ENCODE measurements around the gene VPS18. TPM values are rescaled to one million over a fixed set of nuclear protein-coding genes. Genes with fewer than 3 reads are reported as not detected.

Gene VPS18, protein sequence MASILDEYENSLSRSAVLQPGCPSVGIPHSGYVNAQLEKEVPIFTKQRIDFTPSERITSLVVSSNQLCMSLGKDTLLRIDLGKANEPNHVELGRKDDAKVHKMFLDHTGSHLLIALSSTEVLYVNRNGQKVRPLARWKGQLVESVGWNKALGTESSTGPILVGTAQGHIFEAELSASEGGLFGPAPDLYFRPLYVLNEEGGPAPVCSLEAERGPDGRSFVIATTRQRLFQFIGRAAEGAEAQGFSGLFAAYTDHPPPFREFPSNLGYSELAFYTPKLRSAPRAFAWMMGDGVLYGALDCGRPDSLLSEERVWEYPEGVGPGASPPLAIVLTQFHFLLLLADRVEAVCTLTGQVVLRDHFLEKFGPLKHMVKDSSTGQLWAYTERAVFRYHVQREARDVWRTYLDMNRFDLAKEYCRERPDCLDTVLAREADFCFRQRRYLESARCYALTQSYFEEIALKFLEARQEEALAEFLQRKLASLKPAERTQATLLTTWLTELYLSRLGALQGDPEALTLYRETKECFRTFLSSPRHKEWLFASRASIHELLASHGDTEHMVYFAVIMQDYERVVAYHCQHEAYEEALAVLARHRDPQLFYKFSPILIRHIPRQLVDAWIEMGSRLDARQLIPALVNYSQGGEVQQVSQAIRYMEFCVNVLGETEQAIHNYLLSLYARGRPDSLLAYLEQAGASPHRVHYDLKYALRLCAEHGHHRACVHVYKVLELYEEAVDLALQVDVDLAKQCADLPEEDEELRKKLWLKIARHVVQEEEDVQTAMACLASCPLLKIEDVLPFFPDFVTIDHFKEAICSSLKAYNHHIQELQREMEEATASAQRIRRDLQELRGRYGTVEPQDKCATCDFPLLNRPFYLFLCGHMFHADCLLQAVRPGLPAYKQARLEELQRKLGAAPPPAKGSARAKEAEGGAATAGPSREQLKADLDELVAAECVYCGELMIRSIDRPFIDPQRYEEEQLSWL
- 14.3 and 14.7 TPM in 2 replicates for polyA plus RNA-seq (2013)

DNA sequence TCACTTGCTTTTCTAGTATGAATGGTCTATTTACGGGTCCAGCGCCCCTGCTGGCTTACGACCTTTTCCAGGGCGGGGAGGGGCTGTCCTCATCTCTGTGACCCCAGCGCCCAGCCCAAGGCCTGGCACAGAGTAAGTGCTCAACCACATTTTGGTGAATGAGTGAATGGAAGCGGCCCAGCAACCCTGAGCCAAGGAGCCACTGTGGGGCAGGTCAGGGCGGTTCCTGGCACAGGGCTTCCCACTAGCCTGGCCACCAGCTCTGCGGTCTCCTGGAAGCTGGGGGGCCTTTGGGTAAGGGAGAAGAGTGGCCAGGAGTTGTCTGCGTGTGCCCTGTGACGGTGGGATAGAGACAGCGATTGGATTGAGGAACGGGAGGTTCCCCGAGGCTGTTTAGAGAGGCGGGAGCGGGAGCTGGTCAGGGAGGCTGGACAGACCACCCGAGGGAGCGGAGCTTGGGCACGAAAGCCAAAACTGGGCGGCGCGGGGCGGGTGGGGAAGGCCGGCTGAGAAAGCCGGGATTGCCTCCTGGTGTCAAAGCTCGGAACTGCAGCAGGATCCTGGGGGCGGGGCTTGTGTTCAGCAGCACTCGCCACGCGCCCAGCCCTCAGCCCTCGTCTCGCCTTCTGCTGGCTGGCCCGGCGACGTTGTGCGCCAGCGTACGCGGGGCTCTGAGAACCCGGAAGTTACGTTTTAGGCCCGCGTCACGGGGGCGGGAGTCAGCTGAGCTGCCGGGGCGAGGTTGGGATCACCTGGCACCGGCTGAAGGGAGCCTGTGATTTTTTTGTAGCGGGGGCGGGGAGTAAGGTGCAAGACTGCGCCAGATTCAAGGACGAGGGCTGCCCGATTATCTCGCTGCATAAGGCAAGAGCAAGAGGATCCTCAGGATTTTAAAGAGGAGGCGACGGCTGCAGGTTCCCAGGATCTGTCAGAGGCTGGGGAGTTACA lies at the start of gene VPS18:
Gene VPS18 (plus strand): TSS at position 718 of the 948 bp plus-strand sequence. CDS start 319 bp downstream, outside the sequence.
- Histone ChIP-seq H4K8ac (ENCODE audit: low read depth, low read length) (peak within 1 kb of the TSS; percentile 67), H3K4me2 (ENCODE audit: low read length) (peak within 1 kb of the TSS; percentile 93), H3K14ac (ENCODE audit: low read length) (peak within 1 kb of the TSS; percentile 66), H3K18ac (ENCODE audit: low read length) (peak within 1 kb of the TSS; percentile 50), H3K4ac (ENCODE audit: low read depth, low read length) (peak within 1 kb of the TSS; percentile 72), H4K91ac (ENCODE audit: low read depth, low read length) (peak within 1 kb of the TSS; percentile 68), H3K9me3 (ENCODE audit: insufficient read depth, low read depth, low read length) (peaks cover under 1% of the 10 kb centered on the region), H3K27ac (ENCODE audit: low read depth, low read length) (peak within 1 kb of the TSS; percentile 58), H3K79me1 (ENCODE audit: low read length) (peaks cover 8% of the 10 kb centered on the region), H3K27me3 (ENCODE audit: insufficient read depth, low read length) (no peaks in the 10 kb centered on the region), H3K4me3 (ENCODE audit: low read depth, low read length) (peak within 1 kb of the TSS; percentile 94), H3K9ac (ENCODE audit: low read length) (peak within 1 kb of the TSS; percentile 96), H4K12ac (ENCODE audit: low read depth, low read length) (peak within 1 kb of the TSS; percentile 12), H2BK12ac (ENCODE audit: low read length) (peak within 1 kb of the TSS; percentile 47), H3K36me3 (ENCODE audit: control insufficient read depth in 1 of 2, insufficient read depth in 2 of 2, low read length in 2 of 2) (peaks cover 11 to 13% of the 10 kb centered on the region in 2 experiments), H2BK120ac (ENCODE audit: insufficient read depth, low read length, poor library complexity) (peak within 1 kb of the TSS; percentile 74), H3K23ac (ENCODE audit: low read length) (no peak within 1 kb of the TSS), H3K4me1 (ENCODE audit: control insufficient read depth in 1 of 2, insufficient read depth in 2 of 2, low read length in 2 of 2) (peaks cover 5 to 13% of the 10 kb centered on the region in 2 experiments), H2AK5ac (ENCODE audit: low read length) (peak within 1 kb of the TSS; percentile 27), H2AFZ (ENCODE audit: insufficient read depth, low read length, poor library complexity) (peak within 1 kb of the TSS; percentile 56), H3K79me2 (ENCODE audit: control insufficient read depth, insufficient read depth, low read length, poor library complexity) (peaks cover 10% of the 10 kb centered on the region), H2BK5ac (ENCODE audit: low read depth, low read length, poor library complexity) (peak within 1 kb of the TSS; percentile 34)
- peak; percentile 99 for DNase-seq
- no CpG with 5 or more reads among the region's 55 CpGs for WGBS (ENCODE audit: extremely low coverage, insufficient coverage, insufficient read length)

DNA sequence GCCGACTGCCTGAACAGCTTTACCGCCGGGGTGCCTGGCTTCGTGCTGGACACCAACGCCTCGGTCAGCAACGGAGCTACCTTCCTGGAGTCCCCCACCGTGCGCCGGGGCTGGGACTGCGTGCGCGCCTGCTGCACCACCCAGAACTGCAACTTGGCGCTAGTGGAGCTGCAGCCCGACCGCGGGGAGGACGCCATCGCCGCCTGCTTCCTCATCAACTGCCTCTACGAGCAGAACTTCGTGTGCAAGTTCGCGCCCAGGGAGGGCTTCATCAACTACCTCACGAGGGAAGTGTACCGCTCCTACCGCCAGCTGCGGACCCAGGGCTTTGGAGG lies 49.6 kb upstream of the VPS18 start:
- Histone ChIP-seq H3K23ac (ENCODE audit: low read length) (no peak overlapping the region), H3K27ac (ENCODE audit: low read depth, low read length) (peak overlapping the region; percentile 84), H3K4me3 (ENCODE audit: low read depth, low read length) (peak overlapping the region; percentile 90), H3K27me3 (ENCODE audit: insufficient read depth, low read length) (no peaks in the 10 kb centered on the region), H4K91ac (ENCODE audit: low read depth, low read length) (peak overlapping the region; percentile 93), H2AFZ (ENCODE audit: insufficient read depth, low read length, poor library complexity) (peak overlapping the region; percentile 95), H2BK120ac (ENCODE audit: insufficient read depth, low read length, poor library complexity) (peak overlapping the region; percentile 91), H3K79me1 (ENCODE audit: low read length) (peaks cover 30% of the 10 kb centered on the region), H3K18ac (ENCODE audit: low read length) (peak overlapping the region; percentile 96), H2AK5ac (ENCODE audit: low read length) (peak overlapping the region; percentile 19), H4K12ac (ENCODE audit: low read depth, low read length) (peak overlapping the region; percentile 22), H4K8ac (ENCODE audit: low read depth, low read length) (peak overlapping the region; percentile 97), H3K4ac (ENCODE audit: low read depth, low read length) (peak overlapping the region; percentile 66), H3K9ac (ENCODE audit: low read length) (peak overlapping the region; percentile 25), H3K9me3 (ENCODE audit: insufficient read depth, low read depth, low read length) (no peaks in the 10 kb centered on the region), H3K4me2 (ENCODE audit: low read length) (peak overlapping the region; percentile 84), H2BK5ac (ENCODE audit: low read depth, low read length, poor library complexity) (peak overlapping the region; percentile 56), H3K79me2 (ENCODE audit: control insufficient read depth, insufficient read depth, low read length, poor library complexity) (peaks cover 18% of the 10 kb centered on the region), H3K14ac (ENCODE audit: low read length) (peak overlapping the region; percentile 73), H3K36me3 (ENCODE audit: control insufficient read depth in 1 of 2, insufficient read depth in 2 of 2, low read length in 2 of 2) (peaks cover 2 to 6% of the 10 kb centered on the region in 2 experiments), H2BK12ac (ENCODE audit: low read length) (peak overlapping the region; percentile 58), H3K4me1 (ENCODE audit: control insufficient read depth in 1 of 2, insufficient read depth in 2 of 2, low read length in 2 of 2) (peaks cover 20 to 27% of the 10 kb centered on the region in 2 experiments)
- peak in 1 of 2 donors; percentile 35 for DNase-seq
- no CpG with 5 or more reads among the region's 28 CpGs for WGBS (ENCODE audit: extremely low coverage, insufficient coverage, insufficient read length)

DNA sequence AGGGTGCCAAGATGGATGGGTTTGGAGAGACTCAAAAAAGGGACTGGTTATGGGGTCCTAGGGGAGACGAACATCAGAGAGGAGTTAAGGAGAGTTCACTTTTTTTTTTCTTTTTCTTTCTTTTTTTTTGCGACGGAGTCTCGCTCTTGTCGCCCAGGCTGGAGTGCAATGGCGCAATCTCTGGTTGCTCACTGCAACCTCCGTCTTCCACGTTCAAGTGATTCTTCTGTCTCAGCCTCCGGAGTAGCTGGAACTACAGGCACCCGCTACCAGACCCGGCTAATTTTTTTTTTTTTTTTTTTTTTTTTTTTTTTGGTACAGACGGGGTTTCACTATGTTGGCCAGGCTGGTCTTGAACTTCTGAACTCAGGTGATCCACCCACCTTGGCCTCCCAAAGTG lies 49.2 kb upstream of the VPS18 start:
- no CpG with 5 or more reads among the region's 12 CpGs for WGBS (ENCODE audit: extremely low coverage, insufficient coverage, insufficient read length)
- H4K8ac ChIP-seq (ENCODE audit: low read depth, low read length): peak overlapping the region; percentile 97
- H3K36me3 ChIP-seq (ENCODE audit: control insufficient read depth in 1 of 2, insufficient read depth in 2 of 2, low read length in 2 of 2): peaks cover 4 to 6% of the 10 kb centered on the region in 2 experiments
- peaks cover 30% of the 10 kb centered on the region for H3K79me1 ChIP-seq (ENCODE audit: low read length)
- peak overlapping the region; percentile 93 for H4K91ac ChIP-seq (ENCODE audit: low read depth, low read length)
- H3K27ac ChIP-seq (ENCODE audit: low read depth, low read length): peak overlapping the region; percentile 86
- peak overlapping the region; percentile 96 for H3K18ac ChIP-seq (ENCODE audit: low read length)
- H3K79me2 ChIP-seq (ENCODE audit: control insufficient read depth, insufficient read depth, low read length, poor library complexity): peaks cover 18% of the 10 kb centered on the region
- peak overlapping the region; percentile 90 for H3K4me3 ChIP-seq (ENCODE audit: low read depth, low read length)
- peaks cover 20 to 27% of the 10 kb centered on the region in 2 experiments for H3K4me1 ChIP-seq (ENCODE audit: control insufficient read depth in 1 of 2, insufficient read depth in 2 of 2, low read length in 2 of 2)
- H3K4ac ChIP-seq (ENCODE audit: low read depth, low read length): peak overlapping the region; percentile 66
- peak overlapping the region; percentile 84 for H3K4me2 ChIP-seq (ENCODE audit: low read length)
- H3K9me3 ChIP-seq (ENCODE audit: insufficient read depth, low read depth, low read length): no peaks in the 10 kb centered on the region
- peak overlapping the region; percentile 25 for H3K9ac ChIP-seq (ENCODE audit: low read length)
- H2BK12ac ChIP-seq (ENCODE audit: low read length): peak overlapping the region; percentile 58
- H2BK120ac ChIP-seq (ENCODE audit: insufficient read depth, low read length, poor library complexity): peak overlapping the region; percentile 91
- H2AK5ac ChIP-seq (ENCODE audit: low read length): no peak overlapping the region
- H3K27me3 ChIP-seq (ENCODE audit: insufficient read depth, low read length): no peaks in the 10 kb centered on the region
- H2AFZ ChIP-seq (ENCODE audit: insufficient read depth, low read length, poor library complexity): no peak overlapping the region
- peak overlapping the region; percentile 56 for H2BK5ac ChIP-seq (ENCODE audit: low read depth, low read length, poor library complexity)
- H4K12ac ChIP-seq (ENCODE audit: low read depth, low read length): peak overlapping the region; percentile 22
- peak overlapping the region; percentile 73 for H3K14ac ChIP-seq (ENCODE audit: low read length)
- H3K23ac ChIP-seq (ENCODE audit: low read length): no peak overlapping the region
- peak; percentile 57 to 59 for DNase-seq
